HG03520 (cell line): Measurements from ENCODE around the gene PRKCE.
"Not testable (repeated sequence)": the region's sequence is repeated elsewhere in the genome, so short reads cannot be mapped to it uniquely, and the experiment has no call there.

Experiments
- ATAC-seq: cut with Tn5 transposase; IDR thresholded peaks from one replicate; pipeline ENCODE4 v1.9.1; 2021; ENCODE audit warnings: mild to moderate bottlenecking, moderate library complexity; ENCODE audit not compliant: unreplicated experiment

The PRKCE gene

GRCh38 chr2:45882707-45883602 is 231.5 kb downstream of the PRKCE start:
- no peak for ATAC-seq

GRCh38 chr2:45883603-45884000 is 232.1 kb downstream of the PRKCE start:
- ATAC-seq, result no peak

GRCh38 chr2:45884126-45884525 is 232.7 kb downstream of the PRKCE start:
- no peak for ATAC-seq

- no peak for ATAC-seq
Measured at GRCh38 chr2:45885171-45885621, 233.7 kb downstream of the PRKCE start.

GRCh38 chr2:45886171-45886663 is 234.7 kb downstream of the PRKCE start:
- no peak for ATAC-seq

- no peak for ATAC-seq
Measured at GRCh38 chr2:45888167-45888566, 236.7 kb downstream of the PRKCE start.

GRCh38 chr2:45888641-45889040 is 237.2 kb downstream of the PRKCE start:
- no peak for ATAC-seq

- peak; percentile 92 for ATAC-seq
Measured at GRCh38 chr2:45889053-45889452, 237.6 kb downstream of the PRKCE start.

- no peak for ATAC-seq
Measured at GRCh38 chr2:45889620-45890370, 238.3 kb downstream of the PRKCE start.

- not testable (repeated sequence) for ATAC-seq
Measured at GRCh38 chr2:45890371-45890646, 238.8 kb downstream of the PRKCE start.

- ATAC-seq, result no peak
Measured at GRCh38 chr2:45890819-45891218, 239.3 kb downstream of the PRKCE start.

GRCh38 chr2:45891719-45892424 is 240.4 kb downstream of the PRKCE start:
- no peak for ATAC-seq

- ATAC-seq, result no peak
Measured at GRCh38 chr2:45892425-45892745, 240.9 kb downstream of the PRKCE start.

GRCh38 chr2:45892757-45893156 is 241.3 kb downstream of the PRKCE start:
- ATAC-seq, result no peak

GRCh38 chr2:45894211-45894610 is 242.7 kb downstream of the PRKCE start:
- no peak for ATAC-seq

GRCh38 chr2:45895241-45895861 is 243.9 kb downstream of the PRKCE start:
- no peak for ATAC-seq

- ATAC-seq, result no peak
Measured at GRCh38 chr2:45896311-45896710, 244.8 kb downstream of the PRKCE start.

GRCh38 chr2:45897842-45898241 is 246.4 kb downstream of the PRKCE start:
- no peak for ATAC-seq

- no peak for ATAC-seq
Measured at GRCh38 chr2:45898819-45899218, 247.3 kb downstream of the PRKCE start.

- ATAC-seq, result no peak
Measured at GRCh38 chr2:45899926-45900325, 248.5 kb downstream of the PRKCE start.

GRCh38 chr2:45901468-45902032 is 250.1 kb downstream of the PRKCE start:
- ATAC-seq, result no peak
